Subcutaneous abdominal adipose tissue (tissue), 5 donors: ENCODE data around the gene ILRUN.
"Not testable (repeated sequence)": the region's sequence is repeated elsewhere in the genome, so short reads cannot be mapped to it uniquely, and the experiment has no call there.

ENCODE experiments used
- H3K27ac ChIP-seq: one replicate; pipeline ENCODE4 v1.7.0; 2013; ENCODE audit warnings: low read depth, mild to moderate bottlenecking, inconsistent platforms, low read length, moderate library complexity
- H3K27me3 ChIP-seq, 5 donors: one replicate each; pipeline ENCODE4 v1.7.0; 2013; ENCODE audit warnings: low read length in 5 of 5, inconsistent platforms in 1 of 5; ENCODE audit not compliant: control insufficient read depth in 5 of 5, insufficient read depth in 4 of 5
- H3K36me3 ChIP-seq, 5 donors: one replicate each; pipeline ENCODE4 v1.7.0; 2013; ENCODE audit warnings: low read length in 5 of 5; ENCODE audit not compliant: control insufficient read depth in 5 of 5, insufficient read depth in 5 of 5
- H3K4me1 ChIP-seq, 5 donors: one replicate each; pipeline ENCODE4 v1.7.0; 2013; ENCODE audit warnings: low read length in 5 of 5, mild to moderate bottlenecking in 3 of 5, moderate library complexity in 1 of 5; ENCODE audit not compliant: control insufficient read depth in 5 of 5, insufficient read depth in 5 of 5
- H3K4me3 ChIP-seq, 5 donors: one replicate each; pipeline ENCODE4 v1.7.0; 2013; ENCODE audit warnings: low read length in 5 of 5, low read depth in 1 of 5
- H3K9ac ChIP-seq, 5 donors: one replicate each; pipeline ENCODE4 v1.7.0; 2013; ENCODE audit warnings: low read length in 5 of 5, mild to moderate bottlenecking in 4 of 5, moderate library complexity in 3 of 5
- H3K9me3 ChIP-seq, 5 donors: one replicate each; pipeline ENCODE4 v1.7.0; 2013; ENCODE audit warnings: low read length in 5 of 5; ENCODE audit not compliant: control insufficient read depth in 5 of 5
- donor health status: healthy.
- donor health status: healthy.
- donor health status: healthy.
- donor health status: healthy.
- donor health status: healthy.

The ILRUN gene

GRCh38 chr6:34696739-34697543, at the start of gene ILRUN:
Gene ILRUN, minus strand, starts transcription at chr6:34696767. Its CDS starts 164 bp downstream, at chr6:34696603.
- Histone ChIP-seq H3K9me3 (no peaks in the 10 kb centered on the region), H3K36me3 (no peaks in the 10 kb centered on the region), H3K27ac (peak within 1 kb of the TSS; percentile 99), H3K4me3 (peak within 1 kb of the TSS; percentile 75 to 96 (median 95)), H3K27me3 (no peaks in the 10 kb centered on the region), H3K4me1 (peaks cover 0 to 41% (median 40%) of the 10 kb centered on the region in 5 donors), H3K9ac (peak within 1 kb of the TSS; percentile 85 to 98 (median 96))

GRCh38 chr6:34745277-34746103, 48.9 kb upstream of the ILRUN start:
- no peaks in the 10 kb centered on the region for H3K27me3 ChIP-seq
- H3K9me3 ChIP-seq: no peaks in the 10 kb centered on the region
- H3K9ac ChIP-seq: no peak overlapping the region
- no peaks in the 10 kb centered on the region for H3K4me1 ChIP-seq
- H3K36me3 ChIP-seq: no peaks in the 10 kb centered on the region
- H3K27ac ChIP-seq: no peak overlapping the region
- H3K4me3 ChIP-seq: no peak overlapping the region

GRCh38 chr6:34744294-34744647, 47.7 kb upstream of the ILRUN start:
- not testable (repeated sequence) for H3K36me3 ChIP-seq, H3K27ac ChIP-seq, H3K9ac ChIP-seq, H3K4me1 ChIP-seq, H3K4me3 ChIP-seq, H3K27me3 ChIP-seq, H3K9me3 ChIP-seq

- H3K9ac ChIP-seq: no peak overlapping the region
- no peak overlapping the region for H3K27ac ChIP-seq
- H3K4me1 ChIP-seq: no peaks in the 10 kb centered on the region
- no peak overlapping the region for H3K4me3 ChIP-seq
- no peaks in the 10 kb centered on the region for H3K27me3 ChIP-seq
- H3K9me3 ChIP-seq: no peaks in the 10 kb centered on the region
- no peaks in the 10 kb centered on the region for H3K36me3 ChIP-seq
These were observed 47.2 kb upstream of the ILRUN start for GRCh38 chr6:34743625-34744293.

GRCh38 chr6:34742094-34742493, 45.5 kb upstream of the ILRUN start:
- Histone ChIP-seq H3K4me3 (no peak overlapping the region), H3K4me1 (no peaks in the 10 kb centered on the region), H3K27me3 (no peaks in the 10 kb centered on the region), H3K9ac (no peak overlapping the region), H3K9me3 (no peaks in the 10 kb centered on the region), H3K27ac (no peak overlapping the region), H3K36me3 (no peaks in the 10 kb centered on the region)

- Histone ChIP-seq H3K9ac (no peak overlapping the region), H3K27me3 (no peaks in the 10 kb centered on the region), H3K27ac (no peak overlapping the region), H3K4me1 (no peaks in the 10 kb centered on the region), H3K36me3 (no peaks in the 10 kb centered on the region), H3K9me3 (no peaks in the 10 kb centered on the region), H3K4me3 (no peak overlapping the region)
These were observed 40.3 kb upstream of the ILRUN start for GRCh38 chr6:34736823-34737222.

GRCh38 chr6:34731393-34732060, 35.0 kb upstream of the ILRUN start:
- Histone ChIP-seq H3K27me3 (no peaks in the 10 kb centered on the region), H3K9me3 (no peaks in the 10 kb centered on the region), H3K4me1 (no peaks in the 10 kb centered on the region), H3K9ac (no peak overlapping the region), H3K27ac (no peak overlapping the region), H3K36me3 (no peaks in the 10 kb centered on the region), H3K4me3 (no peak overlapping the region)

GRCh38 chr6:34729631-34730470, 33.3 kb upstream of the ILRUN start:
- Histone ChIP-seq H3K27ac (no peak overlapping the region), H3K27me3 (no peaks in the 10 kb centered on the region), H3K9ac (no peak overlapping the region), H3K4me3 (no peak overlapping the region), H3K9me3 (peaks cover 0 to 3% (median 0%) of the 10 kb centered on the region in 5 donors), H3K4me1 (no peaks in the 10 kb centered on the region), H3K36me3 (no peaks in the 10 kb centered on the region)

- peaks cover 0 to 5% (median 0%) of the 10 kb centered on the region in 5 donors for H3K4me1 ChIP-seq
- no peaks in the 10 kb centered on the region for H3K36me3 ChIP-seq
- H3K4me3 ChIP-seq: no peak overlapping the region
- peaks cover 0 to 3% (median 0%) of the 10 kb centered on the region in 5 donors for H3K9me3 ChIP-seq
- no peak overlapping the region for H3K27ac ChIP-seq
- no peaks in the 10 kb centered on the region for H3K27me3 ChIP-seq
- H3K9ac ChIP-seq: no peak overlapping the region
These were observed 29.5 kb upstream of the ILRUN start for GRCh38 chr6:34726055-34726454.
